HG02763 (cell line): ENCODE measurements around the gene SHH.

ENCODE experiments used
- ATAC-seq: cut with Tn5 transposase; IDR thresholded peaks from one replicate; pipeline ENCODE4 v1.9.1; 2021; ENCODE audit warnings: mild to moderate bottlenecking, moderate library complexity; ENCODE audit not compliant: unreplicated experiment

The SHH gene

GRCh38 chr7:155794196-155794595 is 18.1 kb downstream of the SHH start:
- ATAC-seq, result no peak

GRCh38 chr7:155793720-155794119 is 18.5 kb downstream of the SHH start:
- ATAC-seq, result no peak

GRCh38 chr7:155792999-155793560 is 19.2 kb downstream of the SHH start:
- no peak for ATAC-seq

- no peak for ATAC-seq
Observed at GRCh38 chr7:155792315-155792960, 19.8 kb downstream of the SHH start.

GRCh38 chr7:155791836-155792235 is 20.4 kb downstream of the SHH start:
- no peak for ATAC-seq

GRCh38 chr7:155791214-155791737 is 21.0 kb downstream of the SHH start:
- no peak for ATAC-seq

GRCh38 chr7:155790666-155791065 is 21.6 kb downstream of the SHH start:
- no peak for ATAC-seq

- ATAC-seq, result no peak
Observed at GRCh38 chr7:155789001-155789725, 23.1 kb downstream of the SHH start.

- no peak for ATAC-seq
Observed at GRCh38 chr7:155788616-155789000, 23.7 kb downstream of the SHH start.

- ATAC-seq, result no peak
Observed at GRCh38 chr7:155787171-155787851, 25.0 kb downstream of the SHH start.

- ATAC-seq, result no peak
Observed at GRCh38 chr7:155786491-155786890, 25.8 kb downstream of the SHH start.

GRCh38 chr7:155785536-155785935 is 26.7 kb downstream of the SHH start:
- no peak for ATAC-seq

- ATAC-seq, result no peak
Observed at GRCh38 chr7:155782466-155782865, 29.8 kb downstream of the SHH start.

GRCh38 chr7:155781433-155781832 is 30.8 kb downstream of the SHH start:
- ATAC-seq, result no peak

GRCh38 chr7:155780884-155781283 is 31.4 kb downstream of the SHH start:
- no peak for ATAC-seq

- no peak for ATAC-seq
Observed at GRCh38 chr7:155778349-155778748, 33.9 kb downstream of the SHH start.

GRCh38 chr7:155776606-155777005 is 35.7 kb downstream of the SHH start:
- no peak for ATAC-seq

- no peak for ATAC-seq
Observed at GRCh38 chr7:155775691-155776090, 36.6 kb downstream of the SHH start.

GRCh38 chr7:155774947-155775346 is 37.3 kb downstream of the SHH start:
- no peak for ATAC-seq

- ATAC-seq, result no peak
Observed at GRCh38 chr7:155773531-155773930, 38.7 kb downstream of the SHH start.

- ATAC-seq, result no peak
Observed at GRCh38 chr7:155770241-155770640, 42.0 kb downstream of the SHH start.

GRCh38 chr7:155769701-155770100 is 42.6 kb downstream of the SHH start:
- ATAC-seq, result no peak
